Measurements from ENCODE around the gene CREB5.
"Not testable (repeated sequence)": the region's sequence is repeated elsewhere in the genome, so short reads cannot be mapped to it uniquely, and the experiment has no call there.

Gene CREB5

GRCh38 chr7:28608731-28609130 is 196.4 kb downstream of the CREB5 start:
- no peak for DNase-seq (ENCODE audit: low read depth in 2 of 2)

- DNase-seq (ENCODE audit: low read depth in 2 of 2): no peak
These were observed 197.3 kb downstream of the CREB5 start for GRCh38 chr7:28609608-28610007.

- not testable (repeated sequence) for DNase-seq (ENCODE audit: low read depth in 2 of 2)
These were observed 199.1 kb downstream of the CREB5 start for GRCh38 chr7:28611399-28611897.

- DNase-seq (ENCODE audit: low read depth in 2 of 2): no peak
These were observed 200.9 kb downstream of the CREB5 start for GRCh38 chr7:28613262-28613661.

GRCh38 chr7:28615091-28615490 is 202.8 kb downstream of the CREB5 start:
- no peak for DNase-seq (ENCODE audit: low read depth in 2 of 2)

GRCh38 chr7:28617308-28617880 is 205.1 kb downstream of the CREB5 start:
- no peak for DNase-seq (ENCODE audit: low read depth in 2 of 2)

- no peak for DNase-seq (ENCODE audit: low read depth in 2 of 2)
These were observed 206.1 kb downstream of the CREB5 start for GRCh38 chr7:28618383-28618782.

- no peak for DNase-seq (ENCODE audit: low read depth in 2 of 2)
These were observed 206.9 kb downstream of the CREB5 start for GRCh38 chr7:28619256-28619655.

- no peak for DNase-seq (ENCODE audit: low read depth in 2 of 2)
These were observed 209.1 kb downstream of the CREB5 start for GRCh38 chr7:28621369-28621841.

- DNase-seq (ENCODE audit: low read depth in 2 of 2): peak; percentile 39 to 40
These were observed 210.9 kb downstream of the CREB5 start for GRCh38 chr7:28623105-28623730.

- no peak for DNase-seq (ENCODE audit: low read depth in 2 of 2)
These were observed 211.5 kb downstream of the CREB5 start for GRCh38 chr7:28623863-28624262.

GRCh38 chr7:28625432-28625831 is 213.1 kb downstream of the CREB5 start:
- DNase-seq (ENCODE audit: low read depth in 2 of 2): peak in 1 of 2 experiments; percentile 24

- DNase-seq (ENCODE audit: low read depth in 2 of 2): no peak
These were observed 213.9 kb downstream of the CREB5 start for GRCh38 chr7:28626221-28626620.

- peak in 1 of 2 experiments; percentile 22 for DNase-seq (ENCODE audit: low read depth in 2 of 2)
These were observed 214.4 kb downstream of the CREB5 start for GRCh38 chr7:28626624-28627262.

- no peak for DNase-seq (ENCODE audit: low read depth in 2 of 2)
These were observed 214.9 kb downstream of the CREB5 start for GRCh38 chr7:28627263-28627653.

GRCh38 chr7:28627896-28628295 is 215.6 kb downstream of the CREB5 start:
- DNase-seq (ENCODE audit: low read depth in 2 of 2): no peak

- no peak for DNase-seq (ENCODE audit: low read depth in 2 of 2)
These were observed 217.0 kb downstream of the CREB5 start for GRCh38 chr7:28629216-28629842.

- DNase-seq (ENCODE audit: low read depth in 2 of 2): peak; percentile 73 to 78
These were observed 218.0 kb downstream of the CREB5 start for GRCh38 chr7:28630350-28630749.

GRCh38 chr7:28631995-28632394 is 219.7 kb downstream of the CREB5 start:
- no peak for DNase-seq (ENCODE audit: low read depth in 2 of 2)

- no peak for DNase-seq (ENCODE audit: low read depth in 2 of 2)
These were observed 226.6 kb downstream of the CREB5 start for GRCh38 chr7:28638914-28639313.

GRCh38 chr7:28640001-28640400 is 227.7 kb downstream of the CREB5 start:
- no peak for DNase-seq (ENCODE audit: low read depth in 2 of 2)

- DNase-seq (ENCODE audit: low read depth in 2 of 2): no peak
These were observed 229.6 kb downstream of the CREB5 start for GRCh38 chr7:28641752-28642545.

Measured in fibroblast of skin of left quadriceps (primary cell).